Measurements from ENCODE around the gene SNX30.

GRCh38 chr9:112868461-112868860, 117.9 kb downstream of the SNX30 start:
- TF ChIP-seq POLR2A (IDR thresholded peaks at IDR 0.05) (no peak), CTCF (IDR thresholded peaks at IDR 0.05) (no peak)

All from esophagus squamous epithelium (tissue), 4 donors.